SW480 (cell line): ENCODE measurements around the gene RNF115.
A peak's percentile ranks its signal among the peaks of the same experiment; 100 is the strongest.
"Not testable (repeated sequence)": the region's sequence is repeated elsewhere in the genome, so short reads cannot be mapped to it uniquely, and the experiment has no call there.

Experiments
- DNase-seq: peaks from one replicate; pipeline ENCODE4 v3.0.0-alpha.2; 2016; ENCODE audit warnings: low spot score

RNF115 gene

DNA sequence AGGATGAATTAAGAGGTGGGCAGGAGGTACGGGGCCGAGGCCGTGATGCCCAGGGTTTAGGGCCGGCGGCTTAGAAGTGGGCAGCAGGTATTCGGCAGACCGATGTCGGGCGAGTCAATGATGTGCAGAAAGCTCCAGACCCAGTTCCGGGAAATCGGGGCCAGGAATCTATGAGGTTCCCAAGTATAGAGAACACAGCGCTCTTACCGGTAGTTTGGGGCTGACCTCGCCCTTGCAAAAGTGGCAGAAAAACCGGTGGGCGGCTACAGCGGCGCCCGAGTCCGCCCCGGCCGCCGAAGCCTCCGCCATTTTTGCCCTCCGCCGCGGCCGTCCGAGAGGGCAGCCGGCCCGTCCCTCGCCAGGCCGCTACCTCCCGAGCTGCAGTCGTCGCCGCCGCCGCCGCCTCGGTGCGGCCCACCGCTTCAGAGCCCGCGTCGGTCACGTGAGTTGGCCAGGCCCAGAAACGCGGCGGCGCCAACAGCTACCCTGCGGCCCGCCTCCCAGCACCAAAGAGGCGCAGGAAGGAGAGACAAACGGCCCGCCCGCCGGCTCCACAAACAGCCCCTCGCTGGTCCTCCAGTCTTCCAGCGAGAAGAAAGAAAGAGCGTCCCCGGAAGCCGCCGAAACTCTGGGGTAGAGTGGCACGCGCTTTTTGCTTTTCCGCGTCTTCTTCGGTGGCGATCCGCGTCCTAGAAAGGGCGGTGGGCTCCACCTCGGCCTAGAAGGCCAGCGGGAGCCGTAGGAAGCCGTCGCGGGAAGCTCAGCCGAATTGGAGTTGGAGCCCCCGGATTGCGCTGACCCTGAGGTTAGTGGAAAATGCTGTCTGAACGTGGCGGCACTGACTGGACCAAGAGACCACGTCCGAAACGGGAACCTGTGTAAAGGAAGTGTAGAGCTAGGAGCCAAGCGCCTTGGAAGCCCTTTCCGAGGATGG is at the start of gene RNF115, which contains the start of gene POLR3C:
Gene RNF115 (minus strand): TSS at position 531 of the 934 bp plus-strand sequence. CDS start 222 bp downstream, at position 309.
Gene POLR3C (plus strand): TSS at position 636 of the 934 bp plus-strand sequence. CDS start 1,577 bp downstream, outside the sequence.
- peak; percentile 90 for DNase-seq

DNA sequence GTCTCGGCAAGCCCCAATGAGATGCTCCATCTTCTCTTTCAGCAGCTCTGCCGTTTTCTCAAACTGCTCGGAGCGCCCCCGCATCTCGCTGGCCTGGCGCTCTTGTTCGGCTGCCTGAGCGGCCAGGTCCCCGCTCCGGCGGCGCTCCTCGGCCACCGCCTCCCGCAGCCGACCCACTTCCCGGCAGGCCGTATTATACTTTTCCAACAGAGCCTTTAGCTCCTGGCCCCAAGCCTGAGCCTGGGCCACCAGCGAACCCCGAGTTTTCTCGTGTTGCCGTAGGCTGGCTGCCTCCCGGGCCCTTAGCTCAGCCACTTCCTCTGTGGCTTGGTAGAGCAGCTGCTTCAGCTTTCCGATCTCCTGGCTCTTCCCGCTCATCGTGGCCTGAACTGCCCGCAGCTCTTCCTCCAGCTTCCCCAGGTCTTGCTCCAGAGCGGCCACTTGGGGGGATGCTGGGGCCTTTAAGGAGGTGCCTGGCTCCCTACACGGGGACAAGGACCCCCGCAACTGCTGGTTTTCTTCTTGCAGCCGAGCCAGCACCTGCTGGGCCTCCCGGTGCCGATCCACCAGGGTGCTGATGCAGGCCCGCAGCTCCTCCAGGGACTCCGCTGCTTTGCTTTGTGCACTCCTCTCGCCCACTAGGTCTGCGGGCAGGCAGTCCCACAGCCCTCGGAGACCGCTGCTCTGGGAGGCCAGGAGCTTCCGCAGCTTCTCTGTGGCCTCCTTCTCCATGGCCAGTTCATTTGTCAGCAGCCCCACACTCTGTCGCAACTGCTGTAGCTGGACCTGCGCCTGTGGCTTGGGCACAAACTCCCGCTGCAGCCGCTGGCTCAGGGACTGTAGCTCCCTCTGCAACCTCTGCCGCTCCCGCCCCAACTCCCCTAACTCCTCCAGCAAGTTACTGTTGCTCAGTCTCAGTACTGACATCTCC is 48.4 kb upstream of the RNF115 start:
- DNase-seq = no peak

DNA sequence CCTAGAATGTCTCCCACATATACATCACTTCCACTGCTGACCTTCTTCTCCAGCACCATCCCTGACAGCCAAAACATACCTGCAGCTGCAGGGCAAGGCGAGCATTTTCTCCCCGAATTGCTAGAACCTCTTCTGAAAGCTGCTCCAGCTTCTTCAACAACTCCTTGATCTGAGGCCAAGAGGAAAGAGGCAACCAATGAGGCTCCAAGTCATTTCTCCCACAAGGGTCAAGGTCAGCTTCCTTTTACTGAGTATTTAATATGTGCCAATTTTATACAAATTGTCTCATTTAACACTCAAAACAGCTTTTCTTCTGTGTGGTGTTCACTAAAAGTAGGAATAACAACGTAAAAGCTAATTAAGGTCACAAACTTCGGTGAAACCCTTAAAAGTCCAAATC is 44.3 kb upstream of the RNF115 start:
- no peak for DNase-seq

DNA sequence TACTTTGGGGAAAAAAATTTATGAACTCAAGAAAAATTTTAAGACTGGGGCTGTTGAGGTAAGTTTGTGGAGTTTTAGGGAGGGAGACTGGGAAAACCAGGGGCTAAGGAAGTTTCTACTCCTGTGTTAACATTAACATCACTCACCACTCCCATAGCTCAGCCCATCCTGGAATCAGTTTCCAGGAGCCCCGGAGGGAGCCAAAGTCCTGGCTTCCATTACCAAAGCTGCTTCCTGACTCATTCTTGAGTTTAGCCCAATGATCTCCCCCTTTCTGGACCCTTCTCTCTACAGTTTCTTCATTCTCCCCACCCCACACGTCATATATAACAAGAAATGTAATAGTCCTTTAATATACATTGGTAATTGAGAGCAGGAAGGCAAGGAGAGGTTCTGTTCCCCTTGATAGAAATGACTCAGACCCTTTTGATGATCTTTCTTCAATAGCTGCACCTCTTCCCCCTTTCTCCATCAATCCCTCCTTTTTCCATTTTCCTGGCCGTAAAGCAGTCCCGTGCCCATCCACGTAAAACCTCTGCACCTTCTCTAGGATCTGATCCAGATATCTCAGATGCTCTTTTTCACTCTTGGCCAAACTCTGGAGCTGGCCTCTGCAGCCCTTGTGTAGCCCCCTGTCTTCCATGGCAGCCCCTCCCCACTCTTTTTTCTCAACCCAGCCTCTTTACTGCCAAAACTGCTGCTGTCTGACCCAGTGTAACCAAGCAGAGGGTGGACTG is 39.6 kb upstream of the RNF115 start:
- no peak for DNase-seq

DNA sequence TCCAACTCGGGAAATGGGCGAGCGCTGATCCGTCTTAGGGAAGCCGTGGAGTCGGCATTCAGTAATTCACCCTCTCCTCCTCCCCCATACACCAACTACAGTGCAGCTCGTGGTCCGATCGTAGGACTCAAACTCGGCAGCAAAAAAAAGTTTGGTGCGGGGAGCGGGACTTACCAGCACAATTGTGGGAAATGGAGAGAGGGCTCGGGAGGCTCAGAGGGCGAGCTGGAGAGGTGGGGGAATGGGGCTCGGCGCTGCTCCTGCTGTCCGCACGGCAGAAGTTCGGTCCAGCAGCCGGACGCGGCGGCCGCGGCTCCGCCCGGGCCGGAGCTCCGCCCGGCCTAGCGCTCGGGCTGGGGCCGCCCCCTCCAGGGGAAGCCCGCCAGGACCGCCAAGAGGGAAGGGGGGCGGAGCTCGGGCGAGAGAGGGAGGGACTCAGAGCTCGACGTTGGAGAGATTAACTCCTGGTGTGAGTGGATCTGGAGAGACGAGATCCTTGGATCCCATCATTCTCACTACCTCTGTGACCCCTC is 35.7 kb upstream of the RNF115 start:
- DNase-seq = peak; percentile 77

DNA sequence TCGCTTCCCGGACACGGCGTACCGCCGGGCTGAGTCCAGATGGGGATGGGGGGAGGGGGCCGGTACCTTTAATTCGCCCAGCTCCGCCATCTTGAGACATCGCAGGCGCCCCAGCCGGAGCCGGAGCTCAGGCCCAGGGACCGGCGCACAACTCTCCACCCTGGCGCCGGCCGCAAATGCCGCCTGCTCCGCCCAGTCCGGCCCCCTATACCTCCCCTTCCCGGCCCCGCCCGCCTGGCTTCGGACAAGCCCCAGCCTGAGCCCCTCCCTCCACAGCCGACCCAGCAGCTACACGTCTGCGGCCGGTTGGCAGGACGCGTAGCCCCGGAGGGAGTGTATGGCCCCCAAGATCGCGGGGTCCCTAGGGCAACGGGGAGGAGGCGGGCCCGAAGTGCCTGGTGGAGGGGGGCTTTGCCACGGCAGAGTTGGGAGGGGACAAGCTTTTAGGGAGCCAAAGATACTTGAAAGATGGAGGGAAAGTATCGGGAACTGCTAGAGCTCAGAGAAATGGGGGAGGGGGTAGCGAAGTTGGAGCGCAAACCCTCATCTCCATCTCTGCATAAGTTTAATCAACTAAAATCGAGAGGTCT is 35.1 kb upstream of the RNF115 start, which contains the start of gene PIAS3:
Gene PIAS3 (minus strand): TSS at position 181 of the 590 bp plus-strand sequence. CDS start 91 bp downstream, at position 90.
- peak; percentile 88 for DNase-seq

DNA sequence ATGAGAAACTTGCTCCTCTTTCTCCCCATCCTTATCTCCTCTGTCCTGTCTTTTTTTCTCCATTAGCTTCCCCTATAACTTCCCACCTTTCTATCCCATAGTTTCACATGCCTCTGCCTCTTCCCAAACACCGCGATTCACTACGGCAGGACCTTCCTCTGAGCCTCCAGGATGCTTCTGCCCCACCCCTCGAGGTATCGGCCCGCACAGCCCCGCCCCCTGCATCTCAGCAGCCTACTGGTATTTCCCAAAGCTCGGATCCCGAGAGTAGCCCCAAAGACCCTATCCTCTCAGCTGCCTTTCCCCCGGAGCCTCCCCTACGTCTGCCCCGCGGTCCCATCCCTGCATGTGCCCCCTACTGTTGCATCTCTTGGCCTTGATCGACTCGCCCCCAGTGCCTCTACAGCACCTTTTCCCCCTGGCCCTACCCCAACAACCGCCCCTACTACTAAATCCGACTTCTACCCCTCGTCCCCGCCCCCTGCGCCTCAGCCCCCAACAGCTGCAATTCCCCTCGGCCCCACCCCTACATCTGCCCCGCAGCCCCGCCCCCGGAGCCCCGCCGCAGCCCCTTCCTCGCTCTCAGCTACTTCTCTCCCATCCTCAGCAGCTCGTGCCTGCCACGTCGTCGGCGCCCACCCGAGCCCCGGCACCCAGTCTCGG is 34.5 kb upstream of the RNF115 start:
- DNase-seq = peak; percentile 57

DNA sequence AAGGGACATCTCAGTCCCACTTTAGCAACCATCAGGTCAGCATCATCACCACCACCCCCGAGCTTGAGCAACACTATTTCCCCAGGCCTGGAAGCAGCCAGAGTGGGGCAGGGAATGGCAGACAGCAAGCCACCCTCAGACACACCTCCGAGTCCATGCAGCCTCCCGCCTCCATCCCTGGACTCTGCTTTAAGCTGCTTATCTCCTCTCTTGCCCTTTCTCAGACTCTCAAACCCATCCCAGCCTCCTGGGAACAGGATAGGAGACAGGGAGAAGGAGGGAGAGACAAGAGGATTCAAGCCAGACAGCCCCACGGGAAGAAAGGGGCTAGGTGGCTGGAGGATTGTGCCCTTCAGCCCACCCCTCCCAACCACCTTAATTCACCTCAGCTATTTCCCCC is 33.3 kb upstream of the RNF115 start:
- no peak for DNase-seq

DNA sequence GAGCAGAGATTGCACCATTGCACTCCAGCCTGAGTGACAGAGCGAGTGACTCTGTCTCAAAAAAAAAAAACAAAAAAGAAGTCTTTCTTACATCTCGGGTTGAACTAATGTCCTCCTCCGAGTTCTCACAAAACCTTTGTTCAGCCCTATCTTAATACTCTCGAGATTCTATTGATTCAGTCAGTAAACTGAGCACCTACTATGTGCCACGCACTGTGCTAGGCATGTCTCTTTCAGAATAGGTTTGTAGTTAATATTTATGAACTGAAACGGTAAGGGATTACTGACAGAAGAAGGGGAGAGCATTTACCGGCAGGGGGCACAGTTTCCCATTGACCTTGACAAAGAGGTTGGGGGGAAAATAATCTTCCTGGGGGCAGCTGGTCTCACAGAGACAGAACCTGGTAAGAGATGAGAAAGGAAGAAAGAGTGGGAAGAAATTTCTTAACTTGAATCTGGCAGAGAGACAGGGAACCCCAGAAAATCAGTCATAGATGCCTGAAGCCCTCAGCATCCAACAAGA is 31.6 kb upstream of the RNF115 start:
- DNase-seq = no peak

DNA sequence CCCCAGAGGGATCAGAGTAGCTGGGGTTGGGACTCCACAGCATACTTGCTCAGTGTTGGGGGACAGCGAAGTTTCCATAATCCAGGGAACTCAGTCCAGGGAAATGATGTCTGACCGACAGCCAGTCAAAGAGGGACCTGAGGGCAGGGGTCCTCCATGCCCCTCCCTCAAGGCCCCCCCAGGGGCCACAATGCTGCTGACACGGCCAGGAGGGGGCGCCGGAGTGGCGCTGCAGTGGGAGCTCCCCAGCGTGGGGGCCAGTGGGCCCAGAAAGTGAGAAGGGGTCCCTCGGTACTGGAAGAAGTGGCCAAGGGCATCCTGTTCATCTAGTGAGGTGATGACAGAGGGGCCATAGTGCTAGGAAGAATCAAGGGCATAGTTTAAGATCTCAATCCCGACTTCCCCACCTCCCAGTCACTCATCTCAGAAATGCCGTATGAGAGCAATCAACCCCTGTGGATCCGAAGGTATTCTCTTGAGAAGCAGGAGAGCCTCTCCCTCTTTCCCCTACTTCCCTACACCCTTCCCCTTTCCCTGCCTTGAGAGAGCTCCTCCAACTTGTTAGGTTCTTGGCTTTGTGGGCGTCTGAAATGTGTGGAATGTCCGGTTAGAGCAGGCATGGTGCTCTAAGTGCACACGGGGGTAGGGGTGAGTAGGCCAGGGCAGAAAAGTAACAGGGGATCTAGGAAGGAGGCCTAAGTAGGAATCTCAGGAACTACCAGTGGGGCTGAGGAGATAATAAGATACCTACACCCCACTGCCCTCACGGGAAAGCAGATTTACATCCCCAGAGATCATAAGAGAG is 25.7 kb upstream of the RNF115 start:
- DNase-seq = peak; percentile 48

DNA sequence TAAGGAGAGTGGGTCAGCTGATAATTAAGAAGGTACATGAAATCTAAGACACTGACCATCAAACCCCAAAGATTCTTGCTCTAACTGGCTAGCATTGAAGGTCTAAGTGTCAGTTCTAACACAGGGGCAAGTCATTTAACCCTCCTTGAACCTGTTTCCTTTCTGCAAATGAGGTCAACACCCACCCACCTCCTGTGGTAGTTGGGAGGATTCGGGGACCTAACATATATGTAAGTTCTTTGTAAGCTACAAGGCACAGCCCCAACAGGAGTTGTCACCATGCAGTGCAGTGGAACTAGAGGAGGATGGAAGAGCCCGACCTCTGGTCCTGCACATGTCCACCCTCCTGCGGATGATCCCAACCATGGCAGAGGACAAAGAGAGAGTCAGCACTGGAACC is 23.9 kb upstream of the RNF115 start:
- DNase-seq = no peak

DNA sequence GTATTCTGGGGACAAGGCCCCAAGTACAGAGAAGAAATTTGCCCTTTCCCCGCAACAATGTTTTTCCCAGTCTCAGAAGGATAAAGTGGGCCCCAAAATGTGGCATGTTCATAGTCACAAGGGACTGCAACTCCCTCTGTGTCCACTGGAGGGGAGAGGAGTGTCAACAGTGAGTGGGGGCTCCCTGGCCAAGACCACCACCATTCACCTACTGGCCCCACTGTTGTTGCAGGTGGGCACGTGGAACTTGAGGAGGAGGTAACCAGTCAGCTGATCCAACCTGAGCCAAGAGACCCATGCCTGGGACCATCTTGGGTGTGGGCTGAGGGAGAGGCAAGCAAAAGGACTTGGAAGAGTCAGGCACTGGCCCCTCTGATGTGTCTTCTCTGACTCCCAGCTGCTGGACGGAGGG is 22.3 kb upstream of the RNF115 start:
- DNase-seq = peak; percentile 37

DNA sequence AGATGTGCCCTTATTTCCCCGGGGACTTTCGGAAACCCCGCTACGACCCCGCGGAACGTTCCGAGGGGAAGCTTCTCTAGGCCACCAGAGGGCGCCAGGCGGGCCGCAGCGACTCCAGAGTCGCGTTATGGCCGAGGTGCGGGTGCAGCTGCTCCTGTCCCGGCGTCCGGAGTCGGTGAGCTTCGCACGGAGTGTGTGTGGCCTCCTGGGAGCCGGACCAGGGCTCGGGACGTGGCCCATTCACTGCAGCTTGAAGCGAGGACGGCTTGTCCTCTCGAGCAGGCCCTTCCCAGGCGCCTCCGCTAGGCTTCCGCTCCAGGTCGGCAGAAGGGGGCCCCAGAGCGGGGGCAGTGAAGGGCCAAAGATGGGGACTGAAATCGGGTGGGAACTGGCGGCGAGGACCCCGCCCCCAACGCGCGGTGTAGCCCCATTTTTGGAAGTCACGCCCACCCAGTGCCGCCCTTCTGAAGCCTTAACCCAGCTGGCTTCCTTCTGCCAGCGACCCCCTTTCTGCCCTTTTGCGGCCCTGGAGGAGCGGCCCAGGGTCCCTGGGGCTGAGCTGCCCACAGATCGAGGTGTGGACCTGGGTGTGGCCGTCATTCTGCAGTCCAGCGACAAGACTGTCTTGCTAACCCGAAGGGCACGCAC is 21.7 kb upstream of the RNF115 start, which contains the start of gene NUDT17:
Gene NUDT17 (plus strand): TSS at position 117 of the 648 bp plus-strand sequence. CDS start 11 bp downstream, at position 128.
- peak; percentile 80 for DNase-seq

DNA sequence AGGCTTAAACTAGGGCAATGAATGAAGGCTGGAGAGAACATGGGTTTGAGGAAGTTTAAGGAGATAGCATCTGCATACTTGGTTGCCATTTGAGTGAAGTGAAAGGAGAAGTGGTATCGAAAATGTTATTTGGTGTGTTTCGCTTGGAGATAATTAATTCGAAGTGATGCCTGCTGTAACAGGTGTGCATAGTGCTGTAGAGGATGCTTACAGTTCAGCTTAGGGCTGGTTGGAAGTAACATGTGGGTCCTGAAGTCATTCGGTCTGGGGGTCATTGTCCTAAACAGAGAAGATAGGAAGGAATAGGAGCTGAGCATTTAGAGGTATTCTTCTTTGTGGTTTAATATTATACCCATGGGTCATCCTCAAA is 21.2 kb upstream of the RNF115 start:
- DNase-seq = peak; percentile 41

DNA sequence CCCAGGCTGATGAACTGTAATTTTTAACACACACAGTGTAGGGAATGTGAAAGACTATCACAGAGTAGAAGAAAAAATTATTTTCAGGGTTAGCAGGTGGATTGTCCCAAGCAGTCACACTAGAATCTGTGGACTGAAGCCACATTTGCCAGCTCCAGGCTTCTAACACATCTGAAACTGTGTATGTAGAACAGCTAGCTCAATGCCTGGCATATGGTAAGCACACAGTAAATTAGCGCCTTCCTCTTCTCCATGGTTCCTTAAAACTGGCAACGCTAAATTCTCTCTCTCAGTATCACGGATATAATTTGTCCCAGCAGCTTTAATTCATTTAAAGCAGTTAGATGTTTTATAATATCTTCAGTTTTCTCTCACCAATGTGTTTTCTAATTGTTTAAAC is 19.1 kb upstream of the RNF115 start:
- no peak for DNase-seq

DNA sequence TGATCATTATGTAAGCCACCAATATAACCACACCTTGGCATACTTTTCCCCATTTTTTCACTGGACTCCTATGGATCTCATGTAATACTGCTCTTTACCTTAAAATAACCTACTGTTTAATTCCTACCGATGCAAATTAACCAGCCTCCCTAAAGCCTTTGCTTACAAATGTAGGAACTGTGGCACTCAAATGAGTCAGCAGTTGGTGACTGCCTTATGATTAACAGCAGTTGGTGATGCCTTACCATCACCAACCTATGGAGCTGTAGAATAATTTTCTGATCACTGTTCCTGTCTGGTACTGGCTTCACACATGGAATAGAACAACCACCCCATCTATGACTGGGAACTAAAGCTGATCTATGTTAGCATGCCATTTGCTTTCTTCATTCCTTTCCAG is 13.8 kb upstream of the RNF115 start:
- no peak for DNase-seq

DNA sequence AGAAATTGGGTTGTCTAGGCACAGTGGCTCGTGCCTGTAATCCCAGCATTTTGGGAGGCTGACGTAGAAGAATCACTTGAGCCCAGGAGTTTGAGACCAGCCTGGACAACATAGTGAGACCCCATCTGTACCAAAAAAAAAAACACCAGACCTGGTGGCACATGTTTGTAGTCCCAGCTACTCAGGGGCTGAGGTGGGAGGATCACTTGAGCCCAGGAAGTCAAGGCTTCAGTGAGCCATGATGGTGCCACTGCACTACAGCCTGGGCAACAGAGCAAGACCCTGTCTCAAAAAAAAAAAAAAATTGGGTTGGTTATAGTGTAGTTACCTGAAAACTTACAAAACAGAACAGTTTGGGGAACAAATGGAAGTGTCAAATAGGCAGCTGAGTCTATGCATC is 6.9 kb upstream of the RNF115 start:
- DNase-seq = not testable (repeated sequence)

DNA sequence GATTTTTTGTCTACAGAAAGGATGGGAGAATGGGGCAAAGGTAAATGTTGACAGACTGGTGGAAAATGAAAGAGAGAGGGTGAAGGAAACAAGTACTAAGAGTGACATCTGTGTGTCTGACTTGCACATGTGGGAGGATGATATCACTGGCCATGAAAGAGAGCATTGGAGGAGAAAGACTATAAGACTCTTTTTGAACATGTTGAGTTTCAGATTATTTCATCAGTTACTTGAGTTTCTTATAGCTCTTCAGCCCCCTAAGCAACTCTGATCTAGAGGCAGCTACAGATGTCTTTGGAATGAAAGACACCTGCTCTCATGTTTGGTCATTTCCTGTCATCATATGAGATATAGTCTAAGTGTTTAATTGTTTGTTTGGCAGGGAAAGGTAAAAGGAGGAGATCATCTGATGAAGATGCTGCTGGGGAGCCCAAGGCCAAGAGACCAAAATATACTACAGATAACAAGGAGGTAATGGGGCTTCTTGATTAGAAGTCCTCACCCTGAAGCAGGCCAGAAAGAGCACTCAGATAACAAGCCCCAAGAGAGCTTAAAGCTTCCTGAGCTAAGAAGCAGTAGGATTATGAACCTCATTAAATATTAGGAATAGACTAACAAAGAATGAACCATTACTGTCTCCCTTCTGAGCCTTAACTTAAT is 4.6 kb upstream of the RNF115 start:
- no peak for DNase-seq
